HG02759 (cell line): ENCODE results near the gene DIABLO.
A peak's percentile ranks its signal among the peaks of the same experiment; 100 is the strongest.
"Not testable (repeated sequence)": the region's sequence is repeated elsewhere in the genome, so short reads cannot be mapped to it uniquely, and the experiment has no call there.

Source experiments
- ATAC-seq: cut with Tn5 transposase; IDR thresholded peaks from one replicate; pipeline ENCODE4 v1.9.1; 2021; ENCODE audit warnings: mild to moderate bottlenecking, moderate library complexity; ENCODE audit not compliant: unreplicated experiment

The DIABLO gene

GRCh38 chr12:122215771-122216170 lies 10.1 kb downstream of the DIABLO start:
- ATAC-seq, result no peak

GRCh38 chr12:122208073-122208820 lies 17.6 kb downstream of the DIABLO start:
- no peak for ATAC-seq

- no peak for ATAC-seq
Observed at GRCh38 chr12:122207391-122207790, 18.5 kb downstream of the DIABLO start.

- ATAC-seq, result no peak
Observed at GRCh38 chr12:122206976-122207375, 18.9 kb downstream of the DIABLO start.

GRCh38 chr12:122206111-122206881 lies 19.6 kb downstream of the DIABLO start:
- no peak for ATAC-seq

GRCh38 chr12:122205053-122205925 lies 20.6 kb downstream of the DIABLO start:
- ATAC-seq, result no peak

- ATAC-seq, result peak; percentile 20
Observed at GRCh38 chr12:122204167-122205052, 21.4 kb downstream of the DIABLO start.

- ATAC-seq, result peak; percentile 56
Observed at GRCh38 chr12:122203301-122204166, 22.3 kb downstream of the DIABLO start, which contains the start of gene B3GNT4. Gene B3GNT4, plus strand, starts transcription at chr12:122203709. Its CDS starts 910 bp downstream, at chr12:122204619.

GRCh38 chr12:122202811-122203210 lies 23.0 kb downstream of the DIABLO start:
- not testable (repeated sequence) for ATAC-seq

- ATAC-seq, result no peak
Observed at GRCh38 chr12:122202017-122202416, 23.8 kb downstream of the DIABLO start.

GRCh38 chr12:122201381-122201780 lies 24.5 kb downstream of the DIABLO start:
- no peak for ATAC-seq

GRCh38 chr12:122200541-122201175 lies 25.2 kb downstream of the DIABLO start:
- ATAC-seq, result no peak

GRCh38 chr12:122199484-122200355 lies 26.1 kb downstream of the DIABLO start:
- no peak for ATAC-seq

GRCh38 chr12:122197612-122197966 lies 28.3 kb downstream of the DIABLO start:
- no peak for ATAC-seq

- ATAC-seq, result no peak
Observed at GRCh38 chr12:122195405-122195804, 30.4 kb downstream of the DIABLO start.

GRCh38 chr12:122194804-122195203 lies 31.0 kb downstream of the DIABLO start:
- no peak for ATAC-seq

GRCh38 chr12:122192441-122192840 lies 33.4 kb downstream of the DIABLO start:
- ATAC-seq, result no peak
